Vagina (tissue), 2 donors: ENCODE measurements around the gene PTS.

Source experiments
- CTCF ChIP-seq, 3 experiments: fragments of 450-650 bp in 2 of 3; fragments of 200-600 bp in 1 of 3; sonication (generic) in 1 of 3; IDR thresholded peaks; one replicate each; pipeline ENCODE4 v1.5.1; 2017 to 2019; ENCODE audit warnings: antibody characterized with exemption in 3 of 3, mild to moderate bottlenecking in 2 of 3, moderate library complexity in 2 of 3
- POLR2AphosphoS5 ChIP-seq, 2 donors: sonication (generic); formaldehyde crosslinking; IDR thresholded peaks; one replicate each; pipeline ENCODE4 v1.9.0; 2017; ENCODE audit warnings: antibody characterized with exemption in 2 of 2, mild to moderate bottlenecking in 2 of 2, low read depth in 1 of 2; ENCODE audit not compliant: insufficient read depth in 1 of 2

GRCh38 chr11:112185883-112186282 lies 40.3 kb upstream of the PTS start:
- TF ChIP-seq CTCF (IDR thresholded peaks at IDR 0.05) (no peak), POLR2AphosphoS5 (IDR thresholded peaks at IDR 0.05; ENCODE audit: insufficient read depth in 1 of 2, low read depth in 1 of 2) (no peak)
